ENCODE data around the gene KRT33B.
"Not testable (repeated sequence)": the region's sequence is repeated elsewhere in the genome, so short reads cannot be mapped to it uniquely, and the experiment has no call there.

Gene KRT33B

GRCh38 chr17:41369713-41370112, at the start of gene KRT33B:
KRT33B (minus strand) TSS chr17:41369813; CDS start chr17:41369750, 63 bp downstream.
- no peak for DNase-seq

GRCh38 chr17:41418116-41418860, 48.7 kb upstream of the KRT33B start:
- DNase-seq, result no peak

GRCh38 chr17:41417576-41418015, 48.0 kb upstream of the KRT33B start:
- DNase-seq, result no peak

- no peak for DNase-seq
These were observed 47.5 kb upstream of the KRT33B start for GRCh38 chr17:41417127-41417526.

DNA sequence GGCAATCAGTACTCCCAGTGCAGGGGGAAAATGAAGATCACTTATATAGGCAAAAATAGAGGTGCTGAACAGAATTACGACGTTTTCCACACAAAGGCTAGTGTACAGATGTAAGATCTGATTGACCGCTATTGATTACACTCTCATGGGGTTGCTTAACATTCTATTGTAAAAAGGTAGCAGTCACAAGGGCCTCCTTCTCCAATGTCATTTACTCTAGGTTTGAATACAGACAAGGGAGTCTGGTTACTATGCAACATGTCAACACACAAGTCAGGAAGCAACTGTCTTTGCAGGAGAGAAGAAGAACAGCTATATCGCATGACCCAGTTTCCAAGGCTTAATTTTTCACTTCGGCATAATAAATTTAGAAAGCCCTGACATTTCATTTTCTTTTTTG, 46.9 kb upstream of the KRT33B start:
- no peak for DNase-seq

DNA sequence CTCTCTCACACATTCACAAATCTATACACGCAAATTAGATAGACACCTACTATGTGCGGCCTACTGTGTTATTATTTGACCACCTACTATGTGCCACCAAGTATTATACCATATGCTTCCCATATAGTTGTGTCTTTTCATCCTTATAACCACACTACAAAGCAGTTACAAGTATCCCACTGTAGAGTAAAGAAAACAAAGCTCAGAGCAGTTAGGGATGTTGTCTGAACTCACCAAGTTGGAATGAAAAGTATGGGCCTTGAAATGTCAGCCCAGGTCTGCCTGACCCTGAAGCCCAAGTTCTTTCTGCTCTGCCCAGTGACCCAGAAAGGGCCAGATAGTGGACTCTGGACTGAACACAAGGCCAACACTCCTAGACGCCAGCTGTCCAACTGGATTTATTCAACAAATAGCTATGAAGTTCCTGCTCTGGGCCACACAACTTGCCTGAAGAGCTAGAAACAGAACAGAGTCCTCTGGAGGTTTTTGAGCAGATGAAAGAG, 46.3 kb upstream of the KRT33B start:
- DNase-seq, result no peak

GRCh38 chr17:41415411-41415810, 45.8 kb upstream of the KRT33B start:
- DNase-seq, result no peak

DNA sequence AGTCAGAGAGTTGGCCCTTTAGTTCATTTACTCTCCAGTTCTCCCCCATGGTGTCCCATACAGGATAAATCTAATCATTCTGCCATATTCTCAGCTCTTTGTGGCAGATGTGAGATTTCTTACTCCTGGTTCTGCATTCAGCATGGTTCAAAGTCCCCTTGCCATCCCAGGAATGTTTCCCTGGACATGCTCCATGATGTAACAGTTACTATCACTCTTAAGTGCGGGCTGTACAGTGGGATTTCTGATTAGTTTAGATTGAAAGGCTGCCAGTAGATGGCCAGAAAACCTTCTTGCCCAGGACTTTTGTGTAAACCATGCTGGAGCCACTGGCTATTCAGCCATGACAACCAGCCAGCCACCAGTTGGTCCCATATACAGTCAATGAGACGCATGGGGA, 44.4 kb upstream of the KRT33B start:
- DNase-seq, result no peak

GRCh38 chr17:41413353-41413957, 43.8 kb upstream of the KRT33B start:
- no peak for DNase-seq

- no peak for DNase-seq
These were observed 41.6 kb upstream of the KRT33B start for GRCh38 chr17:41411072-41411840.

DNA sequence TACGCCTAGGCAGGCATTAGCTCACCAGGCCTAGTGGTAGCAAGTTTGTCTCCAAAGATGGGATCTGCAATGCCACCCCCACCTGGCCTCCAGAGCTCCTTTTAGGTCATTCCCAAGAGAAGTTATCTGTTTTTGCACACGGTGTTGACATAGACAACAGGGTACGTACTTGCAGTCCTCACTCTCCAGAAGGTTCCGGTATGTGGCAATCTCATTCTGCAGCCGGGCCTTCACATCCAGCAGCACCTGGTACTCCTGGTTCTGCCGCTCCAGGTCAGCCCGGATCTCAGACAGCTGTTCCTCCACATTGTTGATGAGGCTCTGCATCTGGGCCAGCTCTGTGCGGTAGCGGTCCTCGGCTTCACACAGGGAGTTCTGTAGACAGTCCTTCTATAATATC, 37.6 kb upstream of the KRT33B start:
- no peak for DNase-seq

DNA sequence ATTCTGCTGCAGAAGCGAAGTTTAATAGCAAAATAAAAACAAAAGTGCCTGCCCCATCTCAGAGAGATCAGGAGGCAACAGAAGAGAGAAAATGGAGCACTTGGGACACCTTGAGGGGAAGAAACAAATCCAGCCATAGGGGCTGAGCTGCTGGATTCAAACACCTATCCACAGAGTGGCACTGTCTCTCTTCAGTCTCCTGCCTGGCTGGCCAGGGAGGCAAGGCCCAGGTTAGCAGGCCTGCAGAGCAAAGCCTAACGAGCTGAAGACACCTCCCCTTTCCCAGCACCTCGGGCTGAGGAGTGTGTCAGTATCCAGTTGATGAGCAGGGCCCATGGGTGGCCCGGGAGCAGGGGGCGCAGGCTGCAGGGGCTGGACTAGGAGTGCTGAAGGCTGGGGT, 36.6 kb upstream of the KRT33B start:
- no peak for DNase-seq

DNA sequence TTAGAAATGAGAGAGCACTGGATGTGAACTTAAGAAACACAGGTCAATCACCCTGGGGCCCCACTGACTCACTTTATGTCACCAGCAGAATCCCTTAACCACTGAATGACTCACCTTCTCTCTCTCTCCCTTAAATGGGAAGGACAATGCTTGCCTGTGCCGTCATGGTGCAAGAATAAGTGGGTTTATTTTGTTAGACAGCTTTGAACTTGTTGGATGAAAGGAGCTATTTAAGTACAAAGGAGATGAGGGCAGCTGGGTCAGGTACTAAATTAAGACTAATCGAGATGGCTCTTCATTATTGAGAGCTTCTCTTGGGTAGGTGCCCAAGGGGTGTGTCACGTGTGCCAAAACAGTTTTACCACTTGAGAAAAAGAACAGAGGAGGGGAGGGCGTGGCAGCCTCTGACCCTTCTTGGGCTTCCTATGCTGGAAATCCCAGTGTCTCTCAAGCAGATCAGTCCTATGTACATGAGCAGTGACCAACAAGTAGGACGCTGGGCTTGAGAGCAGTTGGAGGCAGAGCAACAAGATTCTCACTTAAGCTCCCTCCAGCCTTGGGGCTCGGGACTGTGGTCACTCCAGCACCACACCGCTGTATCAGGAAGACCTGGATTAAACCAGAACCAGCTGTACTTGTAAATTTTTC, 34.5 kb upstream of the KRT33B start:
- DNase-seq, result peak; percentile 26

DNA sequence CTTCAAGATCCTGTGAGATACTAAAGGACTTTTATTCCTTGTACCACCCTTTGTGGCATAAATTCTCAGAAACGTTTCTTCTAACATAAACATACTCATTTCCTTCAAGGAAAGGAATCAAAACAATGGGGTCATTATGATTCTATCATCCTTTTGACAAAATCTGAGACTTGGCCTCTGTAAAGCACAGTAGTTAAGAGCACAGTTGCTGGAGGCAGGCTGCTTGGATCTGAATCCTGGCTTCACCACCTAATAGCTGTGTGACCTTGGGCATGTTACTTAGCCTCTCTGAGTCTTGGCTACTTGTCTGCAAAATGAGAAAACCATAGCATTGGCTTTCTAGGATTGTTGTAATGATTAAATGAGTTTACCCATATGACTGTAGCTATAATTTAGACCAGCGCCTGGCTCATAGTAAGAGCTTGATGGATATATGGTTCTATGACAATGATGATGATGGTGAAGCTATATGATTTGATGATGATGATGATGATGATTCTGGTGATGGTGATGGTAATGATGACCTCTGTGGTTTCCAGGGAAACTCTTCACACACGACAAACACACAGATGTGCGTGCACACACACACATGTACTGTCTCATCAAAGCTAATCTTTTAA, 33.9 kb upstream of the KRT33B start:
- DNase-seq, result no peak

DNA sequence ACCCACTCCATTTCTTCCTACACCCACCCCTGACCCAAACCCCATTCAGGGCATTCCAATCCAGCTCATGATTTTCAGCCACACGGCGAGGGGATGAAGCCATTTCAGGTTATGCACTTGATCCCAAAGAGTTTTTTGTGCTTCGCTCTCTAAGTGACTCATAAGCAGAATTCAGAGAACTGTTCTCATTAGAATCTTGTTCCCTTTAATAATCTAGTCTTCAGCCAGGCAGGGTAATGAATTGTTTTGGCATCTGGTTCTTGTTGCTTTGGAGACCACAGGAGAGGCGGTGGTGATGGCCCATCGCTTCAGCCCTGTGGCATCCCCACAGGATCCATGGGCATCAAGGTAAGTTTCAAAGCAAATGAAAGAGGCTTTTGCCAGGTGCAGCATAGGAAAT, 32.5 kb upstream of the KRT33B start:
- no peak for DNase-seq

DNA sequence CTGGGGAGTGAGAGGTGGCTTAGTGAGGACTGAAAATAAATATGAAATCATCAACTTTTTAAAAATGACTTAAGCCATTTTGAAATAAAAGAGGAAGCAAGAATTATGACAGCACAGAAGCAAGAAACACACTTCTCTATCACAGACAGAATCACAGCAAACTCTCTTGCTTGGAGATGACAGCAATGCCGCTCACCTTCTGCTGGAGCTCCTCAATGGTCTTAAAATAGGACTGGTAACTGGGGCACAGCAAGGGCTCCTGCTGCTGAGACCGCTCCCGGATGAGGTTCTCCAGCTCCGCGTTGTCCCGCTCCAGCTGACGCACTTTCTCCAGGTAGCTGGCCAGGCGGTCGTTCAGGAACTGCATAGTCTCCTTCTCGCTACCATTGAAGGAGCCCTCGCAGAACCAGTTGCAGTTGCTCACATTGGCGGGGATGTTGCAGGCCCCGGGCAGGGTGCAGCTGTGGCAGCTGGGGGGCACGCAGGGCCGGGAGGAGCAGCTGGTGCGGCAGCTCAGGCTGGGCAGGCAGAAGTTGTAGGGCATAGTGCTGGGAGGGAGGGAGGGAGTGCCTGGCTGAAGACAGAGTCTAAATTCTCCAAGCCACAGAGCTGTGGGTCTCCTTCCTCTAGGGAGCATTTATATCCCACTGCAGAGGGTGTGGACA, 27.5 kb upstream of the KRT33B start, which contains the start of gene KRT31:
TSS of gene KRT31 (minus strand) at position 613 of the 665 bp plus-strand sequence. CDS start at position 544, 69 bp downstream.
- DNase-seq, result no peak

- DNase-seq, result no peak
These were observed 26.7 kb upstream of the KRT33B start for GRCh38 chr17:41396340-41396739.

GRCh38 chr17:41395611-41396010, 26.0 kb upstream of the KRT33B start:
- no peak for DNase-seq

DNA sequence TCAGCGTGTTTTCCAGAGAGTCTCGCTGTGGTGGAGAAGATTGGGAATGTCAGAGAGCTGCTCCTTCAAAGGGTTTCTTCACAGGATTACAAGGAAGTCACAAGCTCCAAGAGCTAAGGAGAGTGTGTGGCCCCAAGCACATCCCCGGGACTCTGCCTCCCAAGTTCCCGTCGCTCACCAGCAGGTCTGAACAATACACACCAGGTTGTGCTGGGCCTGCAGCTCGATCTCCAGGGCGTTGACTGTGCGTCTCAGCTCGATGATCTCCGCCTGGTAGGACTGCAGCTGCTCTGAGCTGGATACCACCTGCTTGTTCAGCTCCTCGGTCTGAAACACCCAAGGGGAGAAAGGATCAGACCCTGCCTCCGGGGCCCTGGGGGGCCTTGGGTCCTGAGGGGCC, 25.4 kb upstream of the KRT33B start:
- not testable (repeated sequence) for DNase-seq

DNA sequence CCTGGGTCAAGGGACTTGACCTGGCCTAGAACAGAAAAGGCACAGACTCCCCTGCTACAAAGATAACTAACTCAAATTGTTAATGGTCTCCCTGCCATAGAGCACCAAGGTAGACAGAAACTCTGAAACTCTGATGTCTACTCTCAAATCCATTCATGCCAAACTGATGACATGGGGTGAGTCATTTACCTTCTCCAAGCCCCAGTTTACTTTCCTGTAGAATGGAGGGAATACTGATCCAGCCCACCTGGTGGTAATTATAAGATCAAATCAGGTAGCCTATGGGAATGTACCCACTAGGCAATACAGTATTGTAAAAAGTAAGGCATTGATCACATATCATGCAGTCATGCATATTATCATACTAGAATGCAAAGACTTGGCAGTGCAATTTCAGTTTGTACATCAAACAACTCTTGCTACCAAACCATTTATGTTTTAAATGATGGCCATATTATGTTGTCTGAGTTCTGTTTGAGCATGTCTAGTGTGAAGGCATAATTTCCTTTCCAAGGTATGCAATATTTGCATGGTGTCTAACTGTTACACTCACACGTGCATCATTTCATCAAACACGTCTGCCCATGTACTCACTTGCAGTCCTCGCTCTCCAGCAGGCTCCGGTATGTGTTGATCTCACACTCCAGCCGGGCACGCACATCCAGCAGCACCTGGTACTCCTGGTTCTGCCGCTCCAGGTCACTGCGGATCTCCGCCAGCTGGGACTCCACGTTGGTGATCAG, 24.8 kb upstream of the KRT33B start:
- no peak for DNase-seq

DNA sequence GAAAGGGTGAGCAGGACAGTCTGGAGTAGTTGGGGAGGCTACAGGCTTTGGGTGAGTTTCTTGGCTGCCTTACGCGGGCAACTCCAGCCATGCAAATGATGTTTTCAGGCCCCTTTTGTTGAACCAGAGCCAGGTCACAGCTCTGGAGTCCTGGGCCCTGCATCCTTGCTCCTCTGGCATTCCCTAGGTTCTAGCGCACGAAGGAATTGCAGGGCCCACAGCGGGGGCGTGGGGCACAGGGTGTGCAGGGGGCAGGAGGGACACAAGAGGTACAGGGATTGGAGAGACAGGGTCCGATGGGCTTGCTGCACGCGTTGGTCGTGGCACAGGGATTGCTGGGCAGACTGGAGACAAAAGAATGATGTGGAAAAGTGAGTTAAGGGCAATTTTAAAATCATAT, 24.2 kb upstream of the KRT33B start:
- DNase-seq, result no peak

All from CD4-positive, alpha-beta T cell treated with Interleukin-10 for 1 hour (primary cell).